ENCODE measurements around the gene FGF12.

DNA sequence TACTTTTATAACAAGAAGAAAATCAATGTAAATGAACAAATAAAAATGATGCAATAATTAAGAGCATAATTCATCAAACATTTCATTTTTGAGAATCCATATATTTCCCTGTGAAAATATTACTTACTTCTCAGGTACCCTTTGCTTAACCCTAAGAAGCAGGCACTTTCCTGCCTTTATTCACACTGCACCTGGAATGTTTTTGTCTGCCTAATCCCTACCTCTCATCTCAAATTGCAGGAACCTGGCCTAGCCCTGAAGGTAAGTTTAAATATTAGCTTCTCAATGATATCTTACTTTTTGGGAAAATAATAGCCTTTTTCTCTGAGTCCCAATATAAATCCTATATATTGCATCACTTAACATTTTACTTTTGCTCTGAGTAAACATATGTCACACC lies 559.1 kb downstream of the FGF12 start:
- TF ChIP-seq, protein P1, sequence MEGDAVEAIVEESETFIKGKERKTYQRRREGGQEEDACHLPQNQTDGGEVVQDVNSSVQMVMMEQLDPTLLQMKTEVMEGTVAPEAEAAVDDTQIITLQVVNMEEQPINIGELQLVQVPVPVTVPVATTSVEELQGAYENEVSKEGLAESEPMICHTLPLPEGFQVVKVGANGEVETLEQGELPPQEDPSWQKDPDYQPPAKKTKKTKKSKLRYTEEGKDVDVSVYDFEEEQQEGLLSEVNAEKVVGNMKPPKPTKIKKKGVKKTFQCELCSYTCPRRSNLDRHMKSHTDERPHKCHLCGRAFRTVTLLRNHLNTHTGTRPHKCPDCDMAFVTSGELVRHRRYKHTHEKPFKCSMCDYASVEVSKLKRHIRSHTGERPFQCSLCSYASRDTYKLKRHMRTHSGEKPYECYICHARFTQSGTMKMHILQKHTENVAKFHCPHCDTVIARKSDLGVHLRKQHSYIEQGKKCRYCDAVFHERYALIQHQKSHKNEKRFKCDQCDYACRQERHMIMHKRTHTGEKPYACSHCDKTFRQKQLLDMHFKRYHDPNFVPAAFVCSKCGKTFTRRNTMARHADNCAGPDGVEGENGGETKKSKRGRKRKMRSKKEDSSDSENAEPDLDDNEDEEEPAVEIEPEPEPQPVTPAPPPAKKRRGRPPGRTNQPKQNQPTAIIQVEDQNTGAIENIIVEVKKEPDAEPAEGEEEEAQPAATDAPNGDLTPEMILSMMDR (IDR thresholded peaks at IDR 0.05): no peak
- TF ChIP-seq POLR2AphosphoS5 (IDR thresholded peaks at IDR 0.05) (no peak), POLR2A (IDR thresholded peaks at IDR 0.05) (no peak), EP300 (IDR thresholded peaks at IDR 0.05) (no peak)
